GM19397 (cell line): ENCODE measurements around the gene COX4I1.

ENCODE experiments used
- ATAC-seq: cut with Tn5 transposase; IDR thresholded peaks from one replicate; pipeline ENCODE4 v1.9.1; 2021; ENCODE audit warnings: mild to moderate bottlenecking, moderate library complexity; ENCODE audit not compliant: unreplicated experiment

Gene COX4I1

GRCh38 chr16:85799497-85800320 lies at the start of gene COX4I1, which contains the start of gene EMC8:
COX4I1 (plus strand) TSS chr16:85799695; CDS start chr16:85801206, 1,511 bp downstream.
EMC8 (minus strand) TSS chr16:85799544; CDS start chr16:85799295, 249 bp downstream.
- peak; percentile 80 for ATAC-seq

GRCh38 chr16:85749771-85750145 lies 49.7 kb upstream of the COX4I1 start:
- ATAC-seq, result no peak

- ATAC-seq, result no peak
Observed at GRCh38 chr16:85750146-85750826, 49.2 kb upstream of the COX4I1 start.

GRCh38 chr16:85750827-85751697 lies 48.4 kb upstream of the COX4I1 start, which contains the start of gene C16orf74:
C16orf74 (minus strand) TSS chr16:85751096; CDS start chr16:85735217, 15,879 bp downstream.
- ATAC-seq, result no peak

- ATAC-seq, result no peak
Observed at GRCh38 chr16:85751698-85752501, 47.6 kb upstream of the COX4I1 start.

- ATAC-seq, result no peak
Observed at GRCh38 chr16:85752511-85753420, 46.7 kb upstream of the COX4I1 start.

GRCh38 chr16:85753559-85753958 lies 45.9 kb upstream of the COX4I1 start:
- no peak for ATAC-seq

GRCh38 chr16:85753976-85754375 lies 45.5 kb upstream of the COX4I1 start:
- ATAC-seq, result no peak

GRCh38 chr16:85754413-85754812 lies 45.1 kb upstream of the COX4I1 start:
- no peak for ATAC-seq

GRCh38 chr16:85755929-85756768 lies 43.3 kb upstream of the COX4I1 start:
- peak; percentile 45 for ATAC-seq

- no peak for ATAC-seq
Observed at GRCh38 chr16:85757341-85757822, 42.1 kb upstream of the COX4I1 start.

- no peak for ATAC-seq
Observed at GRCh38 chr16:85759136-85759535, 40.4 kb upstream of the COX4I1 start.

GRCh38 chr16:85759631-85760419 lies 39.7 kb upstream of the COX4I1 start:
- no peak for ATAC-seq

- ATAC-seq, result no peak
Observed at GRCh38 chr16:85761861-85762260, 37.6 kb upstream of the COX4I1 start.

- no peak for ATAC-seq
Observed at GRCh38 chr16:85762970-85763369, 36.5 kb upstream of the COX4I1 start.

GRCh38 chr16:85763616-85764015 lies 35.9 kb upstream of the COX4I1 start:
- ATAC-seq, result no peak

- ATAC-seq, result no peak
Observed at GRCh38 chr16:85765211-85765610, 34.3 kb upstream of the COX4I1 start.
